PC-9 (cell line): ENCODE results near the gene SNRPA1.

Experiments used
- EZH2 ChIP-seq: fragments of 200-600 bp; sonication (generic); IDR thresholded peaks from 2 replicates; pipeline ENCODE4 v1.8.0; 2017; ENCODE audit warnings: antibody characterized with exemption, low read depth
- TF ChIP-seq, protein P1 (sequence below): fragments of 200-600 bp; sonication (generic); conservative IDR thresholded peaks from 2 replicates; pipeline ENCODE4 v1.6.1; 2017; ENCODE audit warnings: mixed run types, antibody characterized with exemption, mild to moderate bottlenecking, moderate library complexity

DNA sequence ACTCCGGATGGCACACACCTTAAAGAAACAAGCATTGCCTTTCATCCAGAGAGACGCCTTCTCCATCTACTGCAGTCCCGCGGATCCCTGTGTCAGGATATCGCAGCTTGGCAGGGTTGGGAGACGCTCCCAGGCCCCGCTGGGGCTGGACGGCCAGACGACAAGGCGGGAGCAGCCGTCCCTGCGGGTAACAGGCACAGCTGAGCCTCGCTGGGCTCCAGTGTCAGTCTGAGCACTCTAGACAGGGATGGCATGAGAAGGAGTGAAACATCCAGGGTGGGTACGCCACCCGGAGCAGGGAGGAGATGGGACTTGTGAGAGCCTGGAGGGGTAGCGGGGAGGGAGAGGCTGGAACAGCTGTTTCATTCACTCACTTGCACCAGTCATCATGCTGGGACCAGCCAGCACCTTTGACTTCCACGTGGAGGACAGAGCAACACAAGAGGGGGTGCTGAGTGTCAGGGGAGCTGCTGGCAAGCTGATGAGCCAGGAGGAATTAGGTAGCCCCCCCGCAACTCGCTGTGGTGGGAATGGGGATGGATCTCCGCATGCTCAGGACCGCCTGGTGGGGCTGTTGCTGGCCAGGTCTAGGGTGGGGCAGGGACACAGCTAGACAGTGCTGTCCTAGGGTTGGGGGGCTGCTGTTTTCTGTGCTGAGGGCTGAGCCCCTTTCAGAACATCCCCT, 31.6 kb upstream of the SNRPA1 start:
- TF ChIP-seq, protein P1, sequence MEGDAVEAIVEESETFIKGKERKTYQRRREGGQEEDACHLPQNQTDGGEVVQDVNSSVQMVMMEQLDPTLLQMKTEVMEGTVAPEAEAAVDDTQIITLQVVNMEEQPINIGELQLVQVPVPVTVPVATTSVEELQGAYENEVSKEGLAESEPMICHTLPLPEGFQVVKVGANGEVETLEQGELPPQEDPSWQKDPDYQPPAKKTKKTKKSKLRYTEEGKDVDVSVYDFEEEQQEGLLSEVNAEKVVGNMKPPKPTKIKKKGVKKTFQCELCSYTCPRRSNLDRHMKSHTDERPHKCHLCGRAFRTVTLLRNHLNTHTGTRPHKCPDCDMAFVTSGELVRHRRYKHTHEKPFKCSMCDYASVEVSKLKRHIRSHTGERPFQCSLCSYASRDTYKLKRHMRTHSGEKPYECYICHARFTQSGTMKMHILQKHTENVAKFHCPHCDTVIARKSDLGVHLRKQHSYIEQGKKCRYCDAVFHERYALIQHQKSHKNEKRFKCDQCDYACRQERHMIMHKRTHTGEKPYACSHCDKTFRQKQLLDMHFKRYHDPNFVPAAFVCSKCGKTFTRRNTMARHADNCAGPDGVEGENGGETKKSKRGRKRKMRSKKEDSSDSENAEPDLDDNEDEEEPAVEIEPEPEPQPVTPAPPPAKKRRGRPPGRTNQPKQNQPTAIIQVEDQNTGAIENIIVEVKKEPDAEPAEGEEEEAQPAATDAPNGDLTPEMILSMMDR, result no peak
- TF ChIP-seq EZH2, result no peak
